GM12864 (cell line): ENCODE measurements around the gene LCN12.

Source experiments
- DNase-seq: peaks from one replicate; pipeline ENCODE4 v3.0.0-alpha.2; 2011; ENCODE audit warnings: low read depth
- H3K4me3 ChIP-seq: 2 replicates; pipeline ENCODE4 v1.5.1; 2011; ENCODE audit warnings: mild to moderate bottlenecking, low read depth, low read length, control low read depth
- CTCF ChIP-seq: IDR thresholded peaks from 2 replicates; pipeline ENCODE4 v1.5.1; 2011; ENCODE audit warnings: low read depth, mild to moderate bottlenecking, moderate library complexity, low read length, control low read depth, inconsistent platforms; ENCODE audit errors: missing control alignments

Gene LCN12

GRCh38 chr9:136958898-136959850 lies 7.1 kb downstream of the LCN12 start:
- H3K4me3 ChIP-seq = no peak overlapping the region
- TF ChIP-seq CTCF = no peak
- DNase-seq = no peak

GRCh38 chr9:136960212-136960937 lies 8.3 kb downstream of the LCN12 start:
- DNase-seq = no peak
- no peak overlapping the region for H3K4me3 ChIP-seq
- TF ChIP-seq CTCF = no peak

- H3K4me3 ChIP-seq = no peak overlapping the region
- no peak for TF ChIP-seq CTCF
- no peak for DNase-seq
Measured at GRCh38 chr9:136960938-136961275, 8.8 kb downstream of the LCN12 start.

- no peak overlapping the region for H3K4me3 ChIP-seq
- TF ChIP-seq CTCF = no peak
- DNase-seq = no peak
Measured at GRCh38 chr9:136961279-136962065, 9.4 kb downstream of the LCN12 start.

GRCh38 chr9:136962163-136962562 lies 10.1 kb downstream of the LCN12 start:
- no peak overlapping the region for H3K4me3 ChIP-seq
- TF ChIP-seq CTCF = no peak
- DNase-seq = no peak

- DNase-seq = no peak
- H3K4me3 ChIP-seq = no peak overlapping the region
- no peak for TF ChIP-seq CTCF
Measured at GRCh38 chr9:136962701-136963248, 10.7 kb downstream of the LCN12 start.
